NCI-H187 treated with DMSO at 0.1 percent for 48 hours (cell line): Measurements from ENCODE around the gene TOR4A.
"Not testable (repeated sequence)": the region's sequence is repeated elsewhere in the genome, so short reads cannot be mapped to it uniquely, and the experiment has no call there.

ENCODE experiments used
- DNase-seq: peaks from one replicate; lab custom pipeline; 2025; lab: John Stamatoyannopoulos, UW

The TOR4A gene

DNA sequence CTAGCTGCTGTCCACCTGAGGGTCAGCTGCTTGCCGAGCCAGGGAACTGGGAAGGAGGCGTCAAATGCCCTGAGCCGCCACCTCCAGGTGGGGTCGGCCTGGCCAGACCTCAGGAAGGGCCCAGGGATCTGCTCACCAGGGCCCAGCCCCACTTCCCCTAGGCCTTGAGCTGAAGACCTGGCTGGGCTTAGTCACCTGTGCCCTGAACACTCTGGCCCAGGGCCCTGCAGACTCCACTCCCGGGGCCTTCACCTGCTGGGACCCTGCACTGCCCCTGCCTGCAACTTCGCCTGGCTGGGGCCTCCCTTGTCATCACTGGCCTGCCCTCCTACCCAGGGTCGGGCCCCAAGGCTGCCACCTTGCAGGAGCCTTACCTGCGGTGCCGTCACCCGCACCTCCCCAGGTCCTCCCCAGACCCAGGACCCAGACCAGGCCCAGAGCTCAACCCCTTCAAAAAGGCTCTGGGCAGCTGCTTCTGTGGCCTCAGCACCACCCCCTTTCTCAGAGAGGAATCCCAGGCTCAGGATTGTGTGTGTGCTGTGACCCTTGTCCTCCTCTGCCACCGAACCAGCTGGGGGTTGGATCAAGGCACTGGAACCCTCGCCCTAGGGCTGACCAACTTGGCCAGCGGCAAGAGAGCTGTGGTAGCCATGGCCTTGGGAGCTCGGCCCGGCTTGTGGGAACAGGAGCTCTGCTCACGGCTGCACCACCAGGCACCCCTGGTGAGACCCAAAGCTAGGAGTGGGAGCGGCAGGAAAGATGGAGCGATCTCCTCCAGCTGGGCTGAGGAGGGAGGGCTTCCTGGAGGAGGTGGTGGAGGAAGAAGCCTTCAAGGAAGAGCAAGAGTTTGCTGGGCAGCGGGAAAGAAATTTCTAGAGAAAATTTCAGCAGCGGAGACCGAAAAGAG, 23.6 kb upstream of the TOR4A start:
- DNase-seq = no peak

GRCh38 chr9:137254624-137255447, 22.7 kb upstream of the TOR4A start, which contains the start of gene NELFB:
Gene NELFB, plus strand, starts transcription at chr9:137255327.
- DNase-seq = no peak

GRCh38 chr9:137255448-137256114, 21.9 kb upstream of the TOR4A start:
- DNase-seq = no peak

- no peak for DNase-seq
Measured at GRCh38 chr9:137256362-137256761, 21.2 kb upstream of the TOR4A start.

DNA sequence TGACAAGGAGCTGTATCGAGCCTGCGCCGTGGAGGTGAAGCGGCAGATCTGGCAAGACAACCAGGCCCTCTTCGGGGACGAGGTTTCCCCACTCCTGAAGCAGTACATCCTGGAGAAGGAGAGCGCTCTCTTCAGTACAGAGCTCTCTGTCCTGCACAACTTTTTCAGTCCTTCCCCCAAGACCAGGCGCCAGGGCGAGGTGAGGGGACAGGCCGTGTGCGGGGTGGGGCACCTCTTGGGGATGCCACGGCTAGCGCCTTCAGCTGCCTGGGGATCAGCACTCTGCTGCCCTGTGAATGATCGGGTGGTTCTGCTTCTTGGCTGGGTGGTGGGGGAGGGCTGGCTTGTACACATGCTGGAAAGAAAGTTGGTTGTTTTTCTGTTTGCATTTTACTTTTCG, 20.7 kb upstream of the TOR4A start:
- no peak for DNase-seq

GRCh38 chr9:137262173-137262908, 15.2 kb upstream of the TOR4A start:
- not testable (repeated sequence) for DNase-seq

DNA sequence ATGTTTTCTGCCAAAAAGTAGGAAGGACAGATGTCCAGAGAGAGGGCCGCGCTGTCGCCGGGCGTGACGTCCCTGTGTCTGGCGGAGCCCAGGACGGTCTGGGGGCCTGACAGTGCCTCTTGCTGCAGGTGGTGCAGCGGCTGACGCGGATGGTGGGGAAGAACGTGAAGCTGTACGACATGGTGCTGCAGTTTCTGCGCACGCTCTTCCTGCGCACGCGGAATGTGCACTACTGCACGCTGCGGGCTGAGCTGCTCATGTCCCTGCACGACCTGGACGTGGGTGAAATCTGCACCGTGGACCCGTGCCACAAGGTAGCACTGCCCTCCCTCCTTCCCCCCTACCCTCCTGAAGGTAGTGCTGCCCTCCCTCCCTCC, 14.6 kb upstream of the TOR4A start:
- DNase-seq = no peak

DNA sequence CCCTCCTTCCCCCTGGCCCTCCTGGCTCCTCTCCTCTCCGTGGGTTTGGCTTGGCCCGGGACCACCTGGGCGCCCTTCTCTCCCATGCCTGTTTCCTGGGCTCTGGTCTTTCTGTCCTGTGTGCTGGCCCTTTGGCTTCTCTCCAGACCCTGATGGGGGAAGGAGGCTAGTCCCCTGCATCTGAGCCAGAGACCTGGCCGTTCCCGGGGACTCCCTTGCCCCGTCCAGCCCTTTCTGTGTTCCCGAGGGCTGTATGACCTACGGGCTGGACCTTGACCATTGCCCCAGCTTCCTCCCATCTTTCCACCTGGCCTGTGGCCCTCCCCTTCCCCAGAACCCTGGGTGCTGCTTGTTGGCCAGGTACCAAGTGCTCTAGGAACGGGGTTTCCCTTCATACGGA, 14.0 kb upstream of the TOR4A start:
- DNase-seq = no peak

DNA sequence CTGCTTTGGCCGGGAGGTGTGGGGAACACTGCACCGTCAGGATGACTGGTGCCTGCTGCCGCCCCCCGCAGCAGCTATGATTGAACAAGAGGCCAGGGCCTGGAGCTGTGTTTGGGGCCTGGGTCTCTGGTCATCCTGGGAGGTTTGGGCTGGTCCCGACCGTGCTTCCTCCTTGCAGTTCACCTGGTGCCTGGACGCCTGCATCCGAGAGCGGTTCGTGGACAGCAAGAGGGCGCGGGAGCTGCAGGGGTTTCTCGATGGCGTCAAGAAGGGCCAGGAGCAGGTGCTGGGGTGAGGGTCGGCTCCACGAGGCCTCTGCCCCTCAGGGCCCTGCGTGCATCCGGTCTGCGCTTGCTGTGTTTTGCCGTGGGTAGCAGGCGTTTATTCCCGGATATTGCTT, 13.5 kb upstream of the TOR4A start:
- DNase-seq = no peak

DNA sequence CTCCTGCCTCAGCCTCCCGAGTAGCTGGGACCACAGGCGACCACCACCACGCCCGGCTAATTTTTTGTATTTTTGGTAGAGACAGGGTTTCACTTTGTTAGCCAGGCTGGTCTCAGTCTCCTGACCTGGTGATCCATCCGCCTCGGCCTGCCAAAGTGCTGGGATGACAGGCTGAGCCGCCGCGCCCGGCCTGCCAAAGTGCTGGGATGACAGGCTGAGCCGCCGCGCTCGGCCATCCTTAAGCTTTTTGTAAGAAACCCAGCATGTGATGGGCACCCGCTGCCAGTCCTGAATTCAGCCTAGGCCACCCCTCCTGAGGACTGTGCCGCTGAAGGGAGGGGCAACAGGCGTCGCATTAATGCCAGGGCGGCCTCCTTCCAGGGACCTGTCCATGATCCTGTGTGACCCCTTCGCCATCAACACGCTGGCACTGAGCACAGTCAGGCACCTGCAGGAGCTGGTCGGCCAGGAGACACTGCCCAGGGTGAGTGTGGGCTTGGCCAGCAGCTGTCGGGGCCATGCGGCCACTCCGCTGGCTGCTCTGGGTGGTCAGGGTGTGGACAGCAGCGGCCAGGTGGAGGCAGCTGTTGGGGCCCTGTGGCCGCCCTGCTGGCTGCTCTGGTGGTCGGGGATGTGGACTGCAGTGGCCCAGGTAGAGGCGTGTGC, 11.9 kb upstream of the TOR4A start:
- no peak for DNase-seq

DNA sequence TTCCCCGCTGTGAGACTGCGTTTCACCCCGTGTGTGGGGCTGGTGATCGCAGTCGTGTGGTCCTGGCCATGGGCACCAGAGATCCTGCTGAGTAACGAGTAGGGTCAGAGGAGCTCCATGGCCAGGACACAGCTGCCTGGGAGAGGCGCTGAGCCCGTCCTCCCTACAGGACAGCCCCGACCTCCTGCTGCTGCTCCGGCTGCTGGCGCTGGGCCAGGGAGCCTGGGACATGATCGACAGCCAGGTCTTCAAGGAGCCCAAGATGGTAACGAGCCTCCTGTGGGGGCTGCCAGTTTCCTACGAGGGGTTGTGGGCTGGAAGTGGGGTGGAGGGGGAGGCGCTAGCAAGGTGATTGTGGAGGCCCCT, 11.4 kb upstream of the TOR4A start:
- no peak for DNase-seq

GRCh38 chr9:137266585-137267453, 10.7 kb upstream of the TOR4A start:
- no peak for DNase-seq

GRCh38 chr9:137267933-137268355, 9.6 kb upstream of the TOR4A start:
- no peak for DNase-seq

DNA sequence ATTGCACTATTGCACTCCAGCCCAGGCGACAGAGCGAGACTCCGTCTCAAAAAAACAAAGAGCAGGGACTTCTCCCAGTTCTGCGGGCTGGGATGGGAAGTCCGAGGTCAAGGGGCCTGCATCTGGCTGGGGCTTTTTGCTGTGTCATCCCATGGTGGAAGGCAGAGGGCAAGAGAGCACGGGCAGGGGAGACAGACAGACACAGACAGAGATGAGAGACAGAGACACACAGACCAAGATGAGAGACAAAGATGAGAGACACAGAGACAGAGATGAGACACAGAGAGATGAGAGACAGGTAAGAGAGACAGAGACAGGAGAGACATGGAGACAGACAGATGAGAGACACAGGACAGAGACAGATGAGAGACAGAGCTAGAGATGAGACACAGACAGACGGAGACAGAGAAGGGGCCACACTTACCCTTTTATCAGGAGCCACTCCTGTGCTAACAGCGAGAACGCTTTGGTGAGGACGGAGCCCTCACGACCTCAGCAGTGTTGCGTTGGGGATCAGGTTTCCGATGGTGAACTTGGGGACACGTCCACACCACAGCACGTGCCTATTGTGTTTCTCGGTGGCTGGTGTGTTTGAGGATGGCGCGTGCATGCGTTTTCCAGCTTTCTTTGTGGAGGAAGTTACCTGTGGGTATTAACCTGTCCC, 8.9 kb upstream of the TOR4A start:
- no peak for DNase-seq

- DNase-seq = no peak
Measured at GRCh38 chr9:137269231-137269772, 8.2 kb upstream of the TOR4A start.

- no peak for DNase-seq
Measured at GRCh38 chr9:137270929-137271695, 6.4 kb upstream of the TOR4A start.

- DNase-seq = no peak
Measured at GRCh38 chr9:137271696-137272076, 5.8 kb upstream of the TOR4A start.

DNA sequence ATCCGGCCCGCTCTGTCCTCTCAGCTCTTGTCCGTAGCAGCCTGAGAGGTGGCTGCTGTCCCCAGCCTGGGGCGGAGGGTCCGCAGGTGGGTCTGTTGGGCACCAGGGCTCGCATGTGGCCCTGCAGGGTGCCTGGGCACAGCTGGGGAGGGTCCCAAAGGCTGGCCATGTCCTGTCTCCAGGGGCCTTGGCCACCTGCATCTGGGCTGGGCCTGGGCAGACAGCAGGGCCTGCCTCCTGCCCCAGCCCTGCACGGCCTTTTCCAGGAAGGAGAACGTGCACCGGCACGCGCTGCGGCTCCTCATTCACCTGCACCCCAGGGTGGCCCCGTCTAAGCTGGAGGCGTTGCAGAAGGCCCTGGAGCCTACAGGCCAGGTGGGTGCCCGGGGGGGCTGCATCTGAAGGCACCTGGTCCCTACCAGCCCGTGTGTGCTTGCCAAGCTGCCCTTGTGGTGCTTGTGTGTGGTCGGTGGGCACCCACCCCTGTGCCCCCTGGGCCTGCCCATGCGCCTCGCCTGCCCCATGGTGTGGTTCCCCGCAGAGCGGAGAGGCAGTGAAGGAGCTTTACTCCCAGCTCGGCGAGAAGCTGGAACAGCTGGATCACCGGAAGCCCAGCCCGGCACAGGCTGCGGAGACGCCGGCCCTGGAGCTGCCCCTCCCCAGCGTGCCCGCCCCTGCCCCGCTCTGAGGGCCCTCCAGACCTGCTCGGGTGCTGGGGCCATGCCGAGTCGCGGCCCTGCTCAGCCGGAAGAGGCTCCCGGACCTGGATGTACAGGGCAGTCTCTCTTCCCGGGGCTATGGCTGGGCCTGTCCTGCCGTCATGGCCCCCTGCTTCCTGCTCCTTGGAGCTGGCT, 5.1 kb upstream of the TOR4A start:
- no peak for DNase-seq
